ENCODE measurements around the gene CCPG1.

GRCh38 chr15:55344206-55344605 lies 64.0 kb downstream of the CCPG1 start:
- no peak for TF ChIP-seq CTCF (IDR thresholded peaks at IDR 0.05)
- TF ChIP-seq ZFX (IDR thresholded peaks at IDR 0.05; ENCODE audit: borderline replicate concordance), result no peak
